HCT116 (cell line): Measurements from ENCODE around the gene TMEM60. TPM values are rescaled to one million over a fixed set of nuclear protein-coding genes. Genes with fewer than 3 reads are reported as not detected.

Experiments
- ATAC-seq: fragments of 200-7000 bp; cut with Tn5 transposase; 2 replicates; pipeline ENCODE4 v1.9.1; 2020; ENCODE audit warnings: mild to moderate bottlenecking, moderate library complexity
- BruUV-seq: library from RNA; stranded (reverse); fragments of 400-500 nt; replicated peaks from 2 replicates; lab custom pipeline; 2021; lab: Mats Ljungman, UMichigan
- CTCF ChIA-PET: fragments of 300-600 bp; sonication (Branson Sonifier 250); formaldehyde crosslinking; loops from one replicate; lab custom pipeline; 2021; ENCODE audit warnings: antibody characterized with exemption; lab: Charles Lee
- POLR2A ChIA-PET: fragments of 300-600, 350-600 bp; sonication (Branson Sonifier 250); formaldehyde crosslinking; loops from one replicate; lab custom pipeline; 2021; ENCODE audit warnings: antibody characterized with exemption; lab: Charles Lee
- RAD21 ChIA-PET, 2 experiments: fragments of 300-600 bp; sonication (Branson Sonifier 250); formaldehyde crosslinking; loops; one replicate each; lab custom pipeline; 2023; ENCODE audit warnings: low total read pairs in 2 of 2; ENCODE audit not compliant: uncharacterized antibody in 2 of 2, unreplicated experiment in 2 of 2, low non-redundant PET in 1 of 2; lab: Charles Lee
- DNase-seq: peaks from one replicate; pipeline ENCODE4 v3.0.0-alpha.2; 2010; ENCODE audit warnings: low read depth, low spot score
- H2AFZ ChIP-seq: fragments of 200-600 bp; shearing (Covaris generic), sonication (generic); 2 replicates; pipeline ENCODE4 v1.6.1; 2017; ENCODE audit warnings: low read depth, mixed run types, mixed read lengths, antibody characterized with exemption, low read length; ENCODE audit not compliant: poor library complexity, severe bottlenecking
- H3K27ac ChIP-seq: 2 replicates; pipeline ENCODE4 v1.5.1; 2012; ENCODE audit warnings: low read depth, low read length
- H3K27me3 ChIP-seq: fragments of 200-600 bp; sonication (generic); 2 replicates; pipeline ENCODE4 v1.6.1; 2016; ENCODE audit warnings: mixed run types, low read length, mixed read lengths; ENCODE audit not compliant: insufficient read depth
- H3K36me3 ChIP-seq, 2 experiments: fragments of 200-500 bp in 1 of 2; fragments of 200-600 bp in 1 of 2; sonication (Bioruptor generic) in 1 of 2; sonication (generic) in 1 of 2; 2 replicates each; pipeline versions ENCODE4 v1.5.1 to v1.6.1; 2014 to 2016; ENCODE audit warnings: low read length in 2 of 2, inconsistent platforms in 1 of 2, mixed read lengths in 1 of 2, mixed run types in 1 of 2; ENCODE audit not compliant: insufficient read depth in 2 of 2, control insufficient read depth in 1 of 2
- H3K4me1 ChIP-seq, 2 experiments: fragments of 200-600 bp in 1 of 2; sonication (generic) in 1 of 2; 2 replicates each; pipeline versions ENCODE4 v1.5.1 to v1.6.1; 2012 to 2017; ENCODE audit warnings: low read length in 2 of 2, inconsistent platforms in 1 of 2, mild to moderate bottlenecking in 1 of 2, mixed read lengths in 1 of 2, mixed run types in 1 of 2, moderate library complexity in 1 of 2; ENCODE audit not compliant: insufficient read depth in 2 of 2, control insufficient read depth in 1 of 2
- H3K4me2 ChIP-seq: fragments of 200-600 bp; sonication (generic); 2 replicates; pipeline ENCODE4 v1.6.1; 2017; ENCODE audit warnings: mixed run types, low read length, mixed read lengths
- H3K4me3 ChIP-seq, 2 experiments: fragments of 200-600 bp in 1 of 2; sonication (generic) in 1 of 2; replicated peaks in 1 of 2; 2 replicates each; pipeline ENCODE4 v1.5.1; 2011 to 2016; ENCODE audit warnings: low read length in 2 of 2, control low read depth in 1 of 2, low read depth in 1 of 2, mild to moderate bottlenecking in 1 of 2, mixed read lengths in 1 of 2, mixed run types in 1 of 2
- H3K79me2 ChIP-seq: fragments of 200-600 bp; sonication (generic); 2 replicates; pipeline ENCODE4 v1.6.1; 2017; ENCODE audit warnings: mild to moderate bottlenecking, mixed run types, low read length, moderate library complexity, mixed read lengths; ENCODE audit not compliant: insufficient read depth
- H3K9ac ChIP-seq: fragments of 200-600 bp; sonication (generic); 2 replicates; pipeline ENCODE4 v1.6.1; 2016; ENCODE audit warnings: low read length, mixed read lengths
- H3K9me2 ChIP-seq: fragments of 200-600 bp; sonication (generic), shearing (Covaris generic); 2 replicates; pipeline ENCODE4 v1.6.1; 2017; ENCODE audit warnings: mixed run types, mild to moderate bottlenecking, moderate library complexity; ENCODE audit not compliant: insufficient read depth
- H3K9me3 ChIP-seq, 2 experiments: fragments of 200-500 bp in 1 of 2; fragments of 200-600 bp in 1 of 2; sonication (Bioruptor generic) in 1 of 2; sonication (generic) in 1 of 2; 2 replicates each; pipeline ENCODE4 v1.6.1; 2014 to 2017; ENCODE audit warnings: low read length in 2 of 2, mixed read lengths in 2 of 2, inconsistent platforms in 1 of 2, low read depth in 1 of 2, mild to moderate bottlenecking in 1 of 2, mixed run types in 1 of 2, moderate library complexity in 1 of 2; ENCODE audit not compliant: control insufficient read depth in 1 of 2, insufficient read depth in 1 of 2
- H4K20me1 ChIP-seq: fragments of 200-600 bp; sonication (generic), shearing (Covaris generic); 2 replicates; pipeline ENCODE4 v1.6.1; 2017; ENCODE audit warnings: mixed run types, mild to moderate bottlenecking, moderate library complexity; ENCODE audit not compliant: insufficient read depth
- CBX3 ChIP-seq: IDR thresholded peaks from 2 replicates; pipeline ENCODE4 v1.6.1; 2012; ENCODE audit warnings: low read depth
- CEBPB ChIP-seq: IDR thresholded peaks from 2 replicates; pipeline ENCODE4 v1.6.1; 2012; ENCODE audit warnings: low read depth
- EGR1 ChIP-seq: IDR thresholded peaks from 2 replicates; pipeline ENCODE4 v1.6.1; 2012; ENCODE audit warnings: low read depth
- ELF1 ChIP-seq: IDR thresholded peaks from 2 replicates; pipeline ENCODE4 v1.6.1; 2012; ENCODE audit warnings: low read depth, borderline replicate concordance
- EZH2 ChIP-seq: fragments of 200-600 bp; sonication (generic); IDR thresholded peaks from 2 replicates; pipeline ENCODE4 v1.6.1; 2017; ENCODE audit warnings: antibody characterized with exemption, mixed run types
- EZH2phosphoT487 ChIP-seq: fragments of 200-600 bp; IDR thresholded peaks from 2 replicates; pipeline ENCODE4 v1.6.1; 2018; ENCODE audit warnings: antibody characterized with exemption, borderline replicate concordance
- JUND ChIP-seq: IDR thresholded peaks from 2 replicates; pipeline ENCODE4 v1.6.1; 2012
- POLR2A ChIP-seq: IDR thresholded peaks from 2 replicates; pipeline ENCODE4 v1.7.0; 2011; ENCODE audit warnings: borderline replicate concordance; ENCODE audit not compliant: insufficient read depth, insufficient read length; ENCODE audit errors: extremely low read depth
- POLR2AphosphoS5 ChIP-seq: IDR thresholded peaks from 2 replicates; pipeline ENCODE4 v1.6.1; 2011; ENCODE audit warnings: mild to moderate bottlenecking, low read depth, low read length, moderate library complexity
- SIN3A ChIP-seq: IDR thresholded peaks from 2 replicates; pipeline ENCODE4 v1.6.1; 2012; ENCODE audit warnings: low read depth
- SP1 ChIP-seq: IDR thresholded peaks from 2 replicates; pipeline ENCODE4 v1.6.1; 2012; ENCODE audit warnings: low read depth
- YY1 ChIP-seq: IDR thresholded peaks from 2 replicates; pipeline ENCODE4 v1.6.1; 2011; ENCODE audit warnings: low read length, low read depth, moderate library complexity, mild to moderate bottlenecking; ENCODE audit not compliant: insufficient replicate concordance; ENCODE audit errors: extremely low read depth
- ZNF274 ChIP-seq: fragments of 200-500 bp; sonication (Bioruptor generic); IDR thresholded peaks from 2 replicates; pipeline ENCODE4 v1.6.1; 2014; ENCODE audit warnings: mild to moderate bottlenecking, low read depth, low read length, inconsistent platforms
- intact Hi-C: fragments of 100-400 bp; cut with micrococcal nuclease; formaldehyde crosslinking; loops from 2 replicates; pipeline ENCODE4 v1.10.0; 2022
- total RNA-seq: library from RNA; stranded (reverse); gene quantifications from one replicate; pipeline ENCODE4 v1.2.1, GENCODE V29; 2021; ENCODE audit not compliant: unreplicated experiment
- TF ChIP-seq, protein P1 (sequence below): IDR thresholded peaks from 2 replicates; pipeline ENCODE4 v1.6.1; 2012; ENCODE audit warnings: low read depth
- TF ChIP-seq, protein P2 (sequence below), 3 experiments: fragments of 200-600 bp in 1 of 3; sonication (generic) in 1 of 3; IDR thresholded peaks in 2 of 3; conservative IDR thresholded peaks in 1 of 3; 2 replicates each; pipeline ENCODE4 v1.5.1; 2012 to 2017; ENCODE audit warnings: low read depth in 2 of 3, low read length in 2 of 3, antibody characterized with exemption in 1 of 3, borderline replicate concordance in 1 of 3, control low read depth in 1 of 3, mild to moderate bottlenecking in 1 of 3, mixed read lengths in 1 of 3, mixed run types in 1 of 3, moderate library complexity in 1 of 3; ENCODE audit not compliant: insufficient read depth in 1 of 3
- TF ChIP-seq, protein P3 (sequence below): IDR thresholded peaks from 2 replicates; pipeline ENCODE4 v1.6.1; 2012

Gene TMEM60
- total RNA-seq, 1 experiment from 2014 or later: 10.3 TPM

DNA sequence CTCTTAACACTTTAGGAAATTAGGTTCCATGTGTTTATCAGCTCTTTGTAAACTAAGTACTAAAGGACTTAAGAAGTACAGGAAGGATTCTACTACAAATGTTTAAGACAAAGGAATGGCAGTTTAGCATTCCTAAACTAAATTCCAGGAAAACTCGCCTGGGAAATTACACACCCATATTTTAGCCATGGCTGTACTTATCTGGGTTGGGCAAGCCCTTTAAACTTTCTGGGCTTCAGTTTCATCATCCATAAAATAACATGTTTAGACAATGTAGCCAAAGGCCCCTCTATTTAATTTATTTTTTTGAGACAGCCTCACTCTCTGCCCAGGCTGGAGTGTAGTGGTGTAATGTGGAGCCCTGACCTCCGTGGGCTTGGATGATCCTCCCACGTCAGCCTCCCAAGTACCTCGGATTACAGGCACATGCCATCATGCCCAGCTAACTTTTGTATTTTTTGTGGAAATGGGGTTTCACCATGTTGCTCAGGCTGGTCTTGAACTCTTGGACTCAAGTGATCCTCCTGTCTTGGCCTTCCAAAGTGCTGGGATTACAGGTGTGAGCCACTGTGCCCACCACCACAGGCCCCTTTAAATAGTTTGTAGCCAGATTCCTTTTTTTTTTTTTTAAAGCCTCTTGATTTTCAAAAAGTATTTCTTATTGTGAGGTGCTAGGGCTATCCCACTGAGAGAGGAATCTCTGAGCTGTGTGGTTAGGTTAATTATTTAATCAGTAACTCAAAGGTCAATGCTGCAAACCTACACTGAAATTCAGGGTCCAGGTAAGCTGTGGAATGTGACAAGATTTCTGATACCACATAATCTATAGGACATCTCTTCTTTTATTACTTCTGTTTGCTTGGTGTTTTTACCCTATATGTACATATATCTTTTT is 32.1 kb downstream of the TMEM60 start:
- ChIA-PET RAD21 (no interaction called here), POLR2A (no interaction called here), CTCF (interaction anchor here (1.6 kb wide), 1 partner anchor 115 kb away, joined by 5 read pairs; no protein-coding TSS in a partner anchor)
- H3K9me2 ChIP-seq: no peaks in the 10 kb centered on the region
- no peaks in the 10 kb centered on the region for H4K20me1 ChIP-seq
- H3K4me3 ChIP-seq: no peak overlapping the region
- ATAC-seq: no peak
- no peaks in the 10 kb centered on the region for H3K9me3 ChIP-seq
- H3K27ac ChIP-seq: no peak overlapping the region
- H3K4me2 ChIP-seq: no peak overlapping the region
- no peaks in the 10 kb centered on the region for H3K4me1 ChIP-seq
- intact Hi-C loops: no loop called here
- H3K79me2 ChIP-seq: peaks cover 32% of the 10 kb centered on the region
- peaks cover 0 to 4% of the 10 kb centered on the region in 2 experiments; a peak in 1 of 4 replicates for H3K36me3 ChIP-seq
- H2AFZ ChIP-seq: no peak overlapping the region
- H3K9ac ChIP-seq: no peak overlapping the region
- TF ChIP-seq, protein P1, sequence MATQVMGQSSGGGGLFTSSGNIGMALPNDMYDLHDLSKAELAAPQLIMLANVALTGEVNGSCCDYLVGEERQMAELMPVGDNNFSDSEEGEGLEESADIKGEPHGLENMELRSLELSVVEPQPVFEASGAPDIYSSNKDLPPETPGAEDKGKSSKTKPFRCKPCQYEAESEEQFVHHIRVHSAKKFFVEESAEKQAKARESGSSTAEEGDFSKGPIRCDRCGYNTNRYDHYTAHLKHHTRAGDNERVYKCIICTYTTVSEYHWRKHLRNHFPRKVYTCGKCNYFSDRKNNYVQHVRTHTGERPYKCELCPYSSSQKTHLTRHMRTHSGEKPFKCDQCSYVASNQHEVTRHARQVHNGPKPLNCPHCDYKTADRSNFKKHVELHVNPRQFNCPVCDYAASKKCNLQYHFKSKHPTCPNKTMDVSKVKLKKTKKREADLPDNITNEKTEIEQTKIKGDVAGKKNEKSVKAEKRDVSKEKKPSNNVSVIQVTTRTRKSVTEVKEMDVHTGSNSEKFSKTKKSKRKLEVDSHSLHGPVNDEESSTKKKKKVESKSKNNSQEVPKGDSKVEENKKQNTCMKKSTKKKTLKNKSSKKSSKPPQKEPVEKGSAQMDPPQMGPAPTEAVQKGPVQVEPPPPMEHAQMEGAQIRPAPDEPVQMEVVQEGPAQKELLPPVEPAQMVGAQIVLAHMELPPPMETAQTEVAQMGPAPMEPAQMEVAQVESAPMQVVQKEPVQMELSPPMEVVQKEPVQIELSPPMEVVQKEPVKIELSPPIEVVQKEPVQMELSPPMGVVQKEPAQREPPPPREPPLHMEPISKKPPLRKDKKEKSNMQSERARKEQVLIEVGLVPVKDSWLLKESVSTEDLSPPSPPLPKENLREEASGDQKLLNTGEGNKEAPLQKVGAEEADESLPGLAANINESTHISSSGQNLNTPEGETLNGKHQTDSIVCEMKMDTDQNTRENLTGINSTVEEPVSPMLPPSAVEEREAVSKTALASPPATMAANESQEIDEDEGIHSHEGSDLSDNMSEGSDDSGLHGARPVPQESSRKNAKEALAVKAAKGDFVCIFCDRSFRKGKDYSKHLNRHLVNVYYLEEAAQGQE: no peak
- TF ChIP-seq, protein P2, sequence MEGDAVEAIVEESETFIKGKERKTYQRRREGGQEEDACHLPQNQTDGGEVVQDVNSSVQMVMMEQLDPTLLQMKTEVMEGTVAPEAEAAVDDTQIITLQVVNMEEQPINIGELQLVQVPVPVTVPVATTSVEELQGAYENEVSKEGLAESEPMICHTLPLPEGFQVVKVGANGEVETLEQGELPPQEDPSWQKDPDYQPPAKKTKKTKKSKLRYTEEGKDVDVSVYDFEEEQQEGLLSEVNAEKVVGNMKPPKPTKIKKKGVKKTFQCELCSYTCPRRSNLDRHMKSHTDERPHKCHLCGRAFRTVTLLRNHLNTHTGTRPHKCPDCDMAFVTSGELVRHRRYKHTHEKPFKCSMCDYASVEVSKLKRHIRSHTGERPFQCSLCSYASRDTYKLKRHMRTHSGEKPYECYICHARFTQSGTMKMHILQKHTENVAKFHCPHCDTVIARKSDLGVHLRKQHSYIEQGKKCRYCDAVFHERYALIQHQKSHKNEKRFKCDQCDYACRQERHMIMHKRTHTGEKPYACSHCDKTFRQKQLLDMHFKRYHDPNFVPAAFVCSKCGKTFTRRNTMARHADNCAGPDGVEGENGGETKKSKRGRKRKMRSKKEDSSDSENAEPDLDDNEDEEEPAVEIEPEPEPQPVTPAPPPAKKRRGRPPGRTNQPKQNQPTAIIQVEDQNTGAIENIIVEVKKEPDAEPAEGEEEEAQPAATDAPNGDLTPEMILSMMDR (IDR thresholded peaks at IDR 0.05 in 2 of 3, conservative IDR thresholded peaks at IDR 0.05 in 1 of 3; ENCODE audit: borderline replicate concordance in 1 of 3, insufficient read depth in 1 of 3, low read depth in 2 of 3, low read length in 2 of 3): no peak
- no peak for TF ChIP-seq EGR1
- no peak for TF ChIP-seq POLR2A
- no peak for TF ChIP-seq EZH2phosphoT487
- TF ChIP-seq SP1: no peak
- no peak for TF ChIP-seq ELF1
- TF ChIP-seq CBX3: no peak
- TF ChIP-seq CEBPB: no peak
- TF ChIP-seq YY1: no peak
- TF ChIP-seq, protein P3, sequence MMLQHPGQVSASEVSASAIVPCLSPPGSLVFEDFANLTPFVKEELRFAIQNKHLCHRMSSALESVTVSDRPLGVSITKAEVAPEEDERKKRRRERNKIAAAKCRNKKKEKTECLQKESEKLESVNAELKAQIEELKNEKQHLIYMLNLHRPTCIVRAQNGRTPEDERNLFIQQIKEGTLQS: no peak
- TF ChIP-seq ZNF274: no peak
- TF ChIP-seq SIN3A: no peak
- no peak for TF ChIP-seq POLR2AphosphoS5
- TF ChIP-seq JUND: no peak
- TF ChIP-seq EZH2: no peak
- TF ChIP-seq, all 23 proteins: peak for 0
- no TSS peak for BruUV-seq
- no peak for DNase-seq
- no peaks in the 10 kb centered on the region for H3K27me3 ChIP-seq
